Liver (tissue), 9 donors: ENCODE results near the gene KCNQ1. TPM values are rescaled to one million over a fixed set of nuclear protein-coding genes. Genes with fewer than 3 reads are reported as not detected.

Experiments used
- DNase-seq: peaks from one replicate; pipeline ENCODE4 v3.0.0-alpha.2; 2017; ENCODE audit warnings: low spot score
- H3K27ac ChIP-seq, 2 donors: one replicate each; pipeline ENCODE4 v1.7.0; 2013; ENCODE audit warnings: inconsistent platforms in 2 of 2, low read length in 2 of 2, control low read depth in 1 of 2, low read depth in 1 of 2, mild to moderate bottlenecking in 1 of 2
- H3K27me3 ChIP-seq, 4 donors: one replicate each; pipeline versions ENCODE4 v1.6.1 to v1.7.0; 2013; ENCODE audit warnings: low read length in 3 of 4, inconsistent platforms in 1 of 4, mild to moderate bottlenecking in 1 of 4, moderate library complexity in 1 of 4; ENCODE audit not compliant: control insufficient read depth in 4 of 4, insufficient read depth in 4 of 4
- H3K36me3 ChIP-seq, 4 donors: one replicate each; pipeline versions ENCODE4 v1.6.1 to v1.7.0; 2013; ENCODE audit warnings: low read length in 3 of 4, mild to moderate bottlenecking in 3 of 4, low read depth in 1 of 4, moderate library complexity in 1 of 4; ENCODE audit not compliant: control insufficient read depth in 4 of 4, insufficient read depth in 3 of 4
- H3K4me1 ChIP-seq, 4 donors: one replicate each; pipeline versions ENCODE4 v1.6.1 to v1.7.0; 2013; ENCODE audit warnings: low read length in 3 of 4, mild to moderate bottlenecking in 3 of 4, moderate library complexity in 1 of 4; ENCODE audit not compliant: control insufficient read depth in 4 of 4, insufficient read depth in 4 of 4
- H3K4me3 ChIP-seq, 3 donors: one replicate each; pipeline versions ENCODE4 v1.6.1 to v1.7.0; 2013; ENCODE audit warnings: low read length in 3 of 3, control low read depth in 1 of 3, low read depth in 1 of 3, mild to moderate bottlenecking in 1 of 3
- H3K9ac ChIP-seq, 2 donors: one replicate each; pipeline ENCODE4 v1.7.0; 2013; ENCODE audit warnings: low read length in 2 of 2, mild to moderate bottlenecking in 2 of 2, moderate library complexity in 2 of 2, control low read depth in 1 of 2, low read depth in 1 of 2
- H3K9me3 ChIP-seq, 4 donors: one replicate each; pipeline versions ENCODE4 v1.6.1 to v1.7.0; 2013; ENCODE audit warnings: low read length in 3 of 4; ENCODE audit not compliant: control insufficient read depth in 4 of 4
- CTCF ChIP-seq: fragments of 150-350 bp; IDR thresholded peaks from 2 replicates; pipeline ENCODE4 v1.5.1; 2017; ENCODE audit warnings: improper control_type of control experiment, low read depth, low read length; ENCODE audit not compliant: missing input control
- EGR1 ChIP-seq, 2 donors: IDR thresholded peaks; 2 replicates each; pipeline ENCODE4 v1.6.1; 2016 to 2018; ENCODE audit warnings: antibody characterized with exemption in 2 of 2, low read depth in 2 of 2
- FOXA2 ChIP-seq: IDR thresholded peaks from 2 replicates; pipeline ENCODE4 v1.6.1; 2016; ENCODE audit warnings: antibody characterized with exemption
- GABPA ChIP-seq, 2 donors: IDR thresholded peaks in 1 of 2; conservative IDR thresholded peaks in 1 of 2; 2 replicates each; pipeline ENCODE4 v1.6.1; 2016; ENCODE audit warnings: antibody characterized with exemption in 2 of 2, mild to moderate bottlenecking in 1 of 2, moderate library complexity in 1 of 2
- HNF4A ChIP-seq, 2 donors: conservative IDR thresholded peaks; 2 replicates each; pipeline ENCODE4 v1.6.1; 2016; ENCODE audit warnings: antibody characterized with exemption in 2 of 2, mild to moderate bottlenecking in 2 of 2
- HNF4G ChIP-seq: IDR thresholded peaks from 2 replicates; pipeline ENCODE4 v1.6.1; 2016; ENCODE audit warnings: antibody characterized with exemption
- RXRA ChIP-seq, 2 donors: IDR thresholded peaks; 2 replicates each; pipeline ENCODE4 v1.6.1; 2017 to 2018; ENCODE audit warnings: antibody characterized with exemption in 2 of 2, mild to moderate bottlenecking in 1 of 2
- SP1 ChIP-seq: IDR thresholded peaks from 2 replicates; pipeline ENCODE4 v1.6.1; 2018; ENCODE audit warnings: antibody characterized with exemption, mild to moderate bottlenecking
- TAF1 ChIP-seq: conservative IDR thresholded peaks from 2 replicates; pipeline ENCODE4 v1.6.1; 2016; ENCODE audit warnings: antibody characterized with exemption, mild to moderate bottlenecking
- YY1 ChIP-seq: IDR thresholded peaks from 2 replicates; pipeline ENCODE4 v1.6.1; 2016; ENCODE audit warnings: antibody characterized with exemption, mild to moderate bottlenecking
- ZBTB33 ChIP-seq: IDR thresholded peaks from 2 replicates; pipeline ENCODE4 v1.6.1; 2016; ENCODE audit warnings: antibody characterized with exemption
- WGBS: extraction: QIAGEN DNeasy Blood & Tissue Kit; methylation state at CpG from one replicate; pipeline ENCODE4 v1.1.7; 2013; 5-methylcytosine and 5-hydroxymethylcytosine counted together
- polyA plus RNA-seq, 2 donors: library from polyadenylated mRNA; stranded (reverse) in 1 of 2; unstranded in 1 of 2; fragments of 200-250 nt in 1 of 2; fragments of >200 nt in 1 of 2; fragmentation: Nextera tagmentation in 1 of 2; extraction: Ambion mirVana in 1 of 2; gene quantifications; one replicate each; pipeline versions ENCODE4 v1.2.1 to v1.2.3, GENCODE V29; 2013 to 2015
- total RNA-seq, 2 donors: library from RNA; depleted of rRNA; stranded (reverse); fragments of >200 nt; gene quantifications; one replicate each; pipeline ENCODE4 v1.2.3, GENCODE V29; 2014
- TF ChIP-seq, protein P1 (sequence below): IDR thresholded peaks from 2 replicates; pipeline ENCODE4 v1.6.1; 2016; ENCODE audit warnings: antibody characterized with exemption, mild to moderate bottlenecking
- donor health status: healthy.
- donor health status: healthy.
- donor health status: healthy.
- donor health status: healthy.
- donor health status: healthy.

The KCNQ1 gene
- total and polyA plus RNA-seq, 4 donors: 0.31 to 2.2 (median 1.5) TPM

DNA sequence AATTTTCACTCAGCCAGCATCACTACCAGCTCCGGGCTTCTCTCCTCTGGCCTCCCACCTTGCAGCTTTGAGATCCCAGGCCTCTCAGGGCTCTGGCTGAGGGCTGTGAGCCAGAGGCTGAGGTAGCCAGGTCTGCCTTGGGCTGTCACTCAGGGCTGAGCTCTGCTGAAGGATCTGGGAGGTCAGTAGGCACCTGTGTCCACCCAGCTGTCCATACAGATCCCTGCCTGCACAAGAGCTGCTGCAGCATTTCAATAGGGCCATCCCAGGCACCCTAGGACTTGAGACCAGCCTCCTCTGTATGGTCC, 242.4 kb downstream of the KCNQ1 start:
- 95% methylated on average over 1 of the region's 1 CpG for whole genome bisulfite sequencing
- DNase-seq: no peak
- H3K9ac ChIP-seq: no peak overlapping the region
- no peaks in the 10 kb centered on the region for H3K9me3 ChIP-seq
- H3K4me1 ChIP-seq: peaks cover 0 to 13% (median 0%) of the 10 kb centered on the region in 4 donors
- peaks cover 0 to 2% (median 0%) of the 10 kb centered on the region in 4 donors for H3K36me3 ChIP-seq
- H3K4me3 ChIP-seq: no peak overlapping the region
- H3K27ac ChIP-seq: no peak overlapping the region
- no peaks in the 10 kb centered on the region for H3K27me3 ChIP-seq
- TF ChIP-seq FOXA2 (no peak), SP1 (no peak), CTCF (no peak), HNF4G (no peak), GABPA (IDR thresholded peaks at IDR 0.05 in 1 of 2, conservative IDR thresholded peaks at IDR 0.05 in 1 of 2) (no peak), ZBTB33 (no peak), YY1 (no peak), HNF4A (conservative IDR thresholded peaks at IDR 0.05) (no peak), RXRA (IDR thresholded peaks at IDR 0.05) (no peak)
- TF ChIP-seq, protein P1, sequence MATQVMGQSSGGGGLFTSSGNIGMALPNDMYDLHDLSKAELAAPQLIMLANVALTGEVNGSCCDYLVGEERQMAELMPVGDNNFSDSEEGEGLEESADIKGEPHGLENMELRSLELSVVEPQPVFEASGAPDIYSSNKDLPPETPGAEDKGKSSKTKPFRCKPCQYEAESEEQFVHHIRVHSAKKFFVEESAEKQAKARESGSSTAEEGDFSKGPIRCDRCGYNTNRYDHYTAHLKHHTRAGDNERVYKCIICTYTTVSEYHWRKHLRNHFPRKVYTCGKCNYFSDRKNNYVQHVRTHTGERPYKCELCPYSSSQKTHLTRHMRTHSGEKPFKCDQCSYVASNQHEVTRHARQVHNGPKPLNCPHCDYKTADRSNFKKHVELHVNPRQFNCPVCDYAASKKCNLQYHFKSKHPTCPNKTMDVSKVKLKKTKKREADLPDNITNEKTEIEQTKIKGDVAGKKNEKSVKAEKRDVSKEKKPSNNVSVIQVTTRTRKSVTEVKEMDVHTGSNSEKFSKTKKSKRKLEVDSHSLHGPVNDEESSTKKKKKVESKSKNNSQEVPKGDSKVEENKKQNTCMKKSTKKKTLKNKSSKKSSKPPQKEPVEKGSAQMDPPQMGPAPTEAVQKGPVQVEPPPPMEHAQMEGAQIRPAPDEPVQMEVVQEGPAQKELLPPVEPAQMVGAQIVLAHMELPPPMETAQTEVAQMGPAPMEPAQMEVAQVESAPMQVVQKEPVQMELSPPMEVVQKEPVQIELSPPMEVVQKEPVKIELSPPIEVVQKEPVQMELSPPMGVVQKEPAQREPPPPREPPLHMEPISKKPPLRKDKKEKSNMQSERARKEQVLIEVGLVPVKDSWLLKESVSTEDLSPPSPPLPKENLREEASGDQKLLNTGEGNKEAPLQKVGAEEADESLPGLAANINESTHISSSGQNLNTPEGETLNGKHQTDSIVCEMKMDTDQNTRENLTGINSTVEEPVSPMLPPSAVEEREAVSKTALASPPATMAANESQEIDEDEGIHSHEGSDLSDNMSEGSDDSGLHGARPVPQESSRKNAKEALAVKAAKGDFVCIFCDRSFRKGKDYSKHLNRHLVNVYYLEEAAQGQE: no peak

DNA sequence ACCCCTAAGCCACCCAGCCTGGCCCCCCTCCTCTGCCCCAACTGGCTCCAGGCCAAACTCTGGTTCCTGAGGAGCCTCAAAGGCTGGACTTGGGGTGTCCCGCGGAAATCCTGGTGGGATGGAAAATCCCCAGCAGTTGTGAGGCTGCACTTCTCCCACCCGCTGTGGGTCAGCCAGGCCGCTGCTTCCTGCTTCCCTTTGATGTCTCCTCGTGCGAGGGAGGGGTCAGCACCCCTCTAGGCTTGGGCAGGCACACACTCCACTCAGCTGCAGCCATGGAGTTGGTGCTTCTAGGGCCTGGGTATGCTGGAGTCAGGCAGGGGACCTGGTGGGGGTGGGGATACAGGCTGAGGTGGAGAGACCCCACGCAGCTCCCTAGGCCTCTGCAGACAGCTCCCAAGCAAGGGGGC, 243.0 kb downstream of the KCNQ1 start:
- Histone ChIP-seq H3K27me3 (no peaks in the 10 kb centered on the region), H3K9me3 (no peaks in the 10 kb centered on the region), H3K4me3 (no peak overlapping the region), H3K9ac (no peak overlapping the region), H3K27ac (no peak overlapping the region), H3K4me1 (peaks cover 0 to 13% (median 0%) of the 10 kb centered on the region in 4 donors), H3K36me3 (peaks cover 0 to 2% (median 0%) of the 10 kb centered on the region in 4 donors)
- no peak for TF ChIP-seq TAF1
- no peak for TF ChIP-seq EGR1 (IDR thresholded peaks at IDR 0.05; ENCODE audit: low read depth in 2 of 2)
- no peak for TF ChIP-seq GABPA (IDR thresholded peaks at IDR 0.05 in 1 of 2, conservative IDR thresholded peaks at IDR 0.05 in 1 of 2)
- TF ChIP-seq HNF4G: no peak
- no peak for DNase-seq
- WGBS: 69% methylated on average over 7 of the region's 7 CpGs
